Astrocyte (in vitro differentiated cells and primary cell): ENCODE results near the gene ATG101. TPM values are rescaled to one million over a fixed set of nuclear protein-coding genes. Genes with fewer than 3 reads are reported as not detected.

Source experiments
- DNase-seq: peaks from one replicate; pipeline ENCODE4 v3.0.0-alpha.2; 2010; ENCODE audit warnings: low read depth
- FAIRE-seq: peaks from 2 replicates; lab custom pipeline; 2011; peaks lifted over from hg19 to GRCh38; lab: Jason Lieb, UNC
- H2AFZ ChIP-seq: 2 replicates; pipeline ENCODE4 v1.6.0; 2012; ENCODE audit warnings: low read depth, low read length, inconsistent platforms
- H3K27ac ChIP-seq: 2 replicates; pipeline ENCODE4 v1.5.1; 2011; ENCODE audit warnings: low read depth, low read length, inconsistent platforms
- H3K27me3 ChIP-seq: 2 replicates; pipeline ENCODE4 v1.6.0; 2011; ENCODE audit warnings: low read length, inconsistent platforms; ENCODE audit not compliant: insufficient read depth
- H3K36me3 ChIP-seq: 2 replicates; pipeline ENCODE4 v1.5.1; 2011; ENCODE audit warnings: low read length, inconsistent platforms; ENCODE audit not compliant: insufficient read depth
- H3K4me1 ChIP-seq: 2 replicates; pipeline ENCODE4 v1.5.1; 2011; ENCODE audit warnings: low read length, inconsistent platforms; ENCODE audit not compliant: insufficient read depth
- H3K4me2 ChIP-seq: 2 replicates; pipeline ENCODE4 v1.6.0; 2012; ENCODE audit warnings: low read length, inconsistent platforms
- H3K4me3 ChIP-seq: 2 replicates; pipeline ENCODE4 v1.5.1; 2011; ENCODE audit warnings: low read depth, mild to moderate bottlenecking, low read length, inconsistent platforms; ENCODE audit not compliant: insufficient read depth
- H3K79me2 ChIP-seq: 2 replicates; pipeline ENCODE4 v1.6.0; 2012; ENCODE audit warnings: mild to moderate bottlenecking, low read length, inconsistent platforms; ENCODE audit not compliant: insufficient read depth
- H3K9ac ChIP-seq: 2 replicates; pipeline ENCODE4 v1.6.0; 2012; ENCODE audit warnings: mild to moderate bottlenecking, low read length, inconsistent platforms
- H3K9me3 ChIP-seq: 2 replicates; pipeline ENCODE4 v1.5.1; 2012; ENCODE audit warnings: low read depth, mild to moderate bottlenecking, low read length, inconsistent platforms; ENCODE audit not compliant: insufficient read depth
- H4K20me1 ChIP-seq: 2 replicates; pipeline ENCODE4 v1.6.0; 2012; ENCODE audit warnings: low read length, inconsistent platforms; ENCODE audit not compliant: insufficient read depth
- H3K27ac Mint-ChIP-seq: one replicate; pipeline ENCODE4 v1.8.0; 2021; ENCODE audit warnings: mild to moderate bottlenecking, mixed read lengths; ENCODE audit not compliant: unreplicated experiment
- H3K27me3 Mint-ChIP-seq: one replicate; pipeline ENCODE4 v1.8.0; 2021; ENCODE audit warnings: low read depth, mixed read lengths; ENCODE audit not compliant: unreplicated experiment
- H3K36me3 Mint-ChIP-seq: one replicate; pipeline ENCODE4 v1.8.0; 2021; ENCODE audit warnings: low read depth, mixed read lengths; ENCODE audit not compliant: unreplicated experiment
- H3K4me1 Mint-ChIP-seq: one replicate; pipeline ENCODE4 v1.8.0; 2021; ENCODE audit warnings: low read depth, mixed read lengths; ENCODE audit not compliant: unreplicated experiment
- H3K4me3 Mint-ChIP-seq: one replicate; pipeline ENCODE4 v1.8.0; 2021; ENCODE audit warnings: mild to moderate bottlenecking, moderate library complexity, mixed read lengths; ENCODE audit not compliant: unreplicated experiment
- H3K9me3 Mint-ChIP-seq: one replicate; pipeline ENCODE4 v1.8.0; 2021; ENCODE audit warnings: mild to moderate bottlenecking, mixed read lengths; ENCODE audit not compliant: unreplicated experiment
- EZH2 ChIP-seq: IDR thresholded peaks from 2 replicates; pipeline ENCODE4 v1.6.1; 2012; ENCODE audit warnings: mild to moderate bottlenecking, low read length, inconsistent platforms; ENCODE audit not compliant: insufficient read depth
- total RNA-seq: library from RNA; stranded (reverse); gene quantifications from 2 replicates; pipeline ENCODE4 v1.2.1, GENCODE V29; 2021
- TF ChIP-seq, protein P1 (sequence below): IDR thresholded peaks from 2 replicates; pipeline ENCODE4 v1.5.1; 2011; ENCODE audit warnings: low read depth, mild to moderate bottlenecking, inconsistent platforms, low read length, moderate library complexity; ENCODE audit not compliant: insufficient read depth

The ATG101 gene
- total RNA-seq, 1 donor from 2014 or later = 54.2 TPM

DNA sequence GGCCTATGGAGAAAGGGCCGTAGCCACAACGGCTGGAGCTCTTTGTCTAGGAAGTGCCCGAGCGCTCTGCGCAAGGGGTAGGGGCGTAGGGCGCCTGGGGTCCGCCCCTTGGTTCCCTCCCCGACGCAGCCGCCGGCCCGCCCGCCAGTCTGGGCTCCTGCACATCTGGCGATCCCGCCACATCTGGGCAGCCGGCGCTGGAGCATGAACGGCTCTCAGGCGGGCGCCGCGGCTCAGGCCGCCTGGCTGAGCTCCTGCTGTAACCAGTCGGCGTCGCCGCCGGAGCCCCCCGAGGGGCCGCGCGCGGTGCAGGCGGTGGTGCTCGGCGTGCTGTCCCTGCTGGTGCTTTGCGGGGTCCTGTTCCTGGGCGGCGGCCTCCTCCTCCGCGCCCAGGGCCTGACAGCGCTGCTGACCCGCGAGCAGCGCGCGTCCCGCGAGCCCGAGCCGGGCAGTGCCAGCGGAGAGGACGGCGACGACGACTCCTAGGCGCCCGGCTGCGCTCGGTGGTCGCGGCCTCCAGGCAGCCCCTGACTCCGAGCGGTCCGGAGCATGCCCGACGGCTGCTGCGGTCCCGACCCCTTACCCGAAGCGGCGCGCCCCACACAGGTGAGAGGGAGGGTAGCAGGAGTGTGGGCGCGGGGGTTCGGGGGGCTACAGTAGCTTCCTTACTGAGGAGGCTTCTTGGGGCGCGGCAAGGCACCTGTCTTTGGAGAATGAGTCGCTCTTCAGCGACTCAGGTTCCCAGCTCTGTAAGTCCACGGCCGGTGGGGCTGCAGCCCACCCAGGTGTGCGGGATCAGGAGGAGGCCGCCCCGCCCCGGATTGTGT, 10.0 kb downstream of the ATG101 start, which contains the start of gene SMIM41:
Gene SMIM41 (plus strand): TSS at position 129 of the 827 bp plus-strand sequence. CDS start 76 bp downstream, at position 205.
- peaks cover 22% of the 10 kb centered on the region for H3K36me3 ChIP-seq
- DNase-seq (no peak), FAIRE-seq (no peak)
- Mint-ChIP-seq H3K36me3 (peaks cover 17% of the 10 kb centered on the region), H3K27ac (no peak within 1 kb of the TSS), H3K4me3 (no peak within 1 kb of the TSS), H3K4me1 (peaks cover 16% of the 10 kb centered on the region), H3K27me3 (no peaks in the 10 kb centered on the region), H3K9me3 (no peaks in the 10 kb centered on the region)
- H3K9ac ChIP-seq = no peak within 1 kb of the TSS
- no peaks in the 10 kb centered on the region for H3K9me3 ChIP-seq
- peaks cover 39% of the 10 kb centered on the region for H3K79me2 ChIP-seq
- no peak within 1 kb of the TSS for H3K4me3 ChIP-seq
- TF ChIP-seq EZH2 = no peak
- TF ChIP-seq, protein P1, sequence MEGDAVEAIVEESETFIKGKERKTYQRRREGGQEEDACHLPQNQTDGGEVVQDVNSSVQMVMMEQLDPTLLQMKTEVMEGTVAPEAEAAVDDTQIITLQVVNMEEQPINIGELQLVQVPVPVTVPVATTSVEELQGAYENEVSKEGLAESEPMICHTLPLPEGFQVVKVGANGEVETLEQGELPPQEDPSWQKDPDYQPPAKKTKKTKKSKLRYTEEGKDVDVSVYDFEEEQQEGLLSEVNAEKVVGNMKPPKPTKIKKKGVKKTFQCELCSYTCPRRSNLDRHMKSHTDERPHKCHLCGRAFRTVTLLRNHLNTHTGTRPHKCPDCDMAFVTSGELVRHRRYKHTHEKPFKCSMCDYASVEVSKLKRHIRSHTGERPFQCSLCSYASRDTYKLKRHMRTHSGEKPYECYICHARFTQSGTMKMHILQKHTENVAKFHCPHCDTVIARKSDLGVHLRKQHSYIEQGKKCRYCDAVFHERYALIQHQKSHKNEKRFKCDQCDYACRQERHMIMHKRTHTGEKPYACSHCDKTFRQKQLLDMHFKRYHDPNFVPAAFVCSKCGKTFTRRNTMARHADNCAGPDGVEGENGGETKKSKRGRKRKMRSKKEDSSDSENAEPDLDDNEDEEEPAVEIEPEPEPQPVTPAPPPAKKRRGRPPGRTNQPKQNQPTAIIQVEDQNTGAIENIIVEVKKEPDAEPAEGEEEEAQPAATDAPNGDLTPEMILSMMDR = no peak
- H3K27me3 ChIP-seq = no peaks in the 10 kb centered on the region
- no peak within 1 kb of the TSS for H3K4me2 ChIP-seq
- H2AFZ ChIP-seq = no peak within 1 kb of the TSS
- peaks cover 19% of the 10 kb centered on the region for H3K4me1 ChIP-seq
- H3K27ac ChIP-seq = no peak within 1 kb of the TSS
- H4K20me1 ChIP-seq = peaks cover 87% of the 10 kb centered on the region

- Histone ChIP-seq H3K4me1 (peaks cover 15% of the 10 kb centered on the region), H3K9ac (no peak overlapping the region), H3K27ac (no peak overlapping the region), H3K9me3 (no peaks in the 10 kb centered on the region), H3K4me3 (no peak overlapping the region), H3K27me3 (no peaks in the 10 kb centered on the region), H2AFZ (no peak overlapping the region), H4K20me1 (peaks cover 79% of the 10 kb centered on the region), H3K79me2 (peaks cover 31% of the 10 kb centered on the region), H3K4me2 (no peak overlapping the region), H3K36me3 (peaks cover 15% of the 10 kb centered on the region)
- Mint-ChIP-seq H3K27me3 (peaks cover 1% of the 10 kb centered on the region), H3K4me3 (no peak overlapping the region), H3K9me3 (no peaks in the 10 kb centered on the region), H3K36me3 (peaks cover 17% of the 10 kb centered on the region), H3K27ac (no peak overlapping the region), H3K4me1 (peaks cover 16% of the 10 kb centered on the region)
- TF ChIP-seq EZH2 = no peak
- TF ChIP-seq, protein P1 = no peak
- DNase-seq (no peak), FAIRE-seq (no peak)
Observed at GRCh38 chr12:52080403-52081251, 10.8 kb downstream of the ATG101 start.
